ENCODE results near the gene SRPK3. TPM values are rescaled to one million over a fixed set of nuclear protein-coding genes. Genes with fewer than 3 reads are reported as not detected.

Gene SRPK3
- polyA plus RNA-seq, 1 donor (not counting 4 experiments of a cell fraction or from before 2014, with no cell fraction given), result 0.10 TPM

- no peak overlapping the region for H3K27ac ChIP-seq (ENCODE audit: control insufficient read depth, insufficient read depth, low read length)
- no peak overlapping the region for H3K9ac ChIP-seq (ENCODE audit: control insufficient read depth, extremely low read depth, insufficient read depth, low read length)
- H3K36me3 ChIP-seq (ENCODE audit: control insufficient read depth in 2 of 2, extremely low read depth in 1 of 2, insufficient read depth in 2 of 2, low read length in 2 of 2), result peaks cover 0 to 2% of the 10 kb centered on the region in 2 experiments
- no peak overlapping the region for H3K4me3 ChIP-seq (ENCODE audit: control insufficient read depth in 2 of 3, extremely low read depth in 1 of 3, insufficient read depth in 2 of 3, low read depth in 1 of 3, low read length in 3 of 3)
- TF ChIP-seq, protein P1, sequence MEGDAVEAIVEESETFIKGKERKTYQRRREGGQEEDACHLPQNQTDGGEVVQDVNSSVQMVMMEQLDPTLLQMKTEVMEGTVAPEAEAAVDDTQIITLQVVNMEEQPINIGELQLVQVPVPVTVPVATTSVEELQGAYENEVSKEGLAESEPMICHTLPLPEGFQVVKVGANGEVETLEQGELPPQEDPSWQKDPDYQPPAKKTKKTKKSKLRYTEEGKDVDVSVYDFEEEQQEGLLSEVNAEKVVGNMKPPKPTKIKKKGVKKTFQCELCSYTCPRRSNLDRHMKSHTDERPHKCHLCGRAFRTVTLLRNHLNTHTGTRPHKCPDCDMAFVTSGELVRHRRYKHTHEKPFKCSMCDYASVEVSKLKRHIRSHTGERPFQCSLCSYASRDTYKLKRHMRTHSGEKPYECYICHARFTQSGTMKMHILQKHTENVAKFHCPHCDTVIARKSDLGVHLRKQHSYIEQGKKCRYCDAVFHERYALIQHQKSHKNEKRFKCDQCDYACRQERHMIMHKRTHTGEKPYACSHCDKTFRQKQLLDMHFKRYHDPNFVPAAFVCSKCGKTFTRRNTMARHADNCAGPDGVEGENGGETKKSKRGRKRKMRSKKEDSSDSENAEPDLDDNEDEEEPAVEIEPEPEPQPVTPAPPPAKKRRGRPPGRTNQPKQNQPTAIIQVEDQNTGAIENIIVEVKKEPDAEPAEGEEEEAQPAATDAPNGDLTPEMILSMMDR (optimal IDR thresholded peaks at IDR 0.05 in 1 of 3, IDR thresholded peaks at IDR 0.05 in 1 of 3, conservative IDR thresholded peaks at IDR 0.05 in 1 of 3; ENCODE audit: extremely low read depth in 1 of 3, insufficient read depth in 2 of 3, low read length in 3 of 3), result no peak
- TF ChIP-seq EZH2 (IDR thresholded peaks at IDR 0.05; ENCODE audit: low read length), result no peak
- H4K20me1 ChIP-seq (ENCODE audit: control insufficient read depth, extremely low read depth, insufficient read depth, low read length), result no peaks in the 10 kb centered on the region
- H3K27me3 ChIP-seq (ENCODE audit: control insufficient read depth, extremely low read depth, insufficient read depth, low read length), result no peaks in the 10 kb centered on the region
- no peak overlapping the region for H2AFZ ChIP-seq (ENCODE audit: control insufficient read depth, low read length)
- FAIRE-seq (no peak), DNase-seq (ENCODE audit: low read depth, low spot score) (no peak)
- H3K9me1 ChIP-seq (ENCODE audit: control insufficient read depth, extremely low read depth, insufficient read depth, low read length), result no peaks in the 10 kb centered on the region
- H3K9me3 ChIP-seq (ENCODE audit: control insufficient read depth, low read depth, low read length), result peaks cover 4% of the 10 kb centered on the region
- H3K4me1 ChIP-seq (ENCODE audit: control insufficient read depth, extremely low read depth, insufficient read depth, low read length), result peaks cover 11% of the 10 kb centered on the region
- peaks cover 2% of the 10 kb centered on the region for H3K79me2 ChIP-seq (ENCODE audit: control insufficient read depth, insufficient read depth, low read length)
- dilution Hi-C loops (cut with MboI; ENCODE audit: extremely low pct_ligation_motif_present, low sequenced_read_pairs), result no loop called here
- no peak overlapping the region for H3K4me2 ChIP-seq (ENCODE audit: control insufficient read depth, extremely low read depth, insufficient read depth, low read depth, low read length)
These were observed 11.5 kb upstream of the SRPK3 start for GRCh38 chrX:153769158-153769864.

- H4K20me1 ChIP-seq (ENCODE audit: control insufficient read depth, extremely low read depth, insufficient read depth, low read length), result no peaks in the 10 kb centered on the region
- no peak overlapping the region for H3K27ac ChIP-seq (ENCODE audit: control insufficient read depth, insufficient read depth, low read length)
- H3K9ac ChIP-seq (ENCODE audit: control insufficient read depth, extremely low read depth, insufficient read depth, low read length), result no peak overlapping the region
- dilution Hi-C loops (cut with MboI; ENCODE audit: extremely low pct_ligation_motif_present, low sequenced_read_pairs), result no loop called here
- no peak for FAIRE-seq
- no peaks in the 10 kb centered on the region for H3K9me1 ChIP-seq (ENCODE audit: control insufficient read depth, extremely low read depth, insufficient read depth, low read length)
- H3K27me3 ChIP-seq (ENCODE audit: control insufficient read depth, extremely low read depth, insufficient read depth, low read length), result no peaks in the 10 kb centered on the region
- DNase-seq (ENCODE audit: low read depth, low spot score), result no peak
- peaks cover 4% of the 10 kb centered on the region for H3K4me1 ChIP-seq (ENCODE audit: control insufficient read depth, extremely low read depth, insufficient read depth, low read length)
- no peak overlapping the region for H3K4me3 ChIP-seq (ENCODE audit: control insufficient read depth in 2 of 3, extremely low read depth in 1 of 3, insufficient read depth in 2 of 3, low read depth in 1 of 3, low read length in 3 of 3)
- H2AFZ ChIP-seq (ENCODE audit: control insufficient read depth, low read length), result no peak overlapping the region
- no peaks in the 10 kb centered on the region for H3K79me2 ChIP-seq (ENCODE audit: control insufficient read depth, insufficient read depth, low read length)
- H3K4me2 ChIP-seq (ENCODE audit: control insufficient read depth, extremely low read depth, insufficient read depth, low read depth, low read length), result no peak overlapping the region
- peaks cover 0 to 4% of the 10 kb centered on the region in 2 experiments for H3K36me3 ChIP-seq (ENCODE audit: control insufficient read depth in 2 of 2, extremely low read depth in 1 of 2, insufficient read depth in 2 of 2, low read length in 2 of 2)
- peaks cover 4% of the 10 kb centered on the region for H3K9me3 ChIP-seq (ENCODE audit: control insufficient read depth, low read depth, low read length)
- TF ChIP-seq, protein P1 (optimal IDR thresholded peaks at IDR 0.05 in 1 of 3, IDR thresholded peaks at IDR 0.05 in 1 of 3, conservative IDR thresholded peaks at IDR 0.05 in 1 of 3; ENCODE audit: extremely low read depth in 1 of 3, insufficient read depth in 2 of 3, low read length in 3 of 3), result no peak
- no peak for TF ChIP-seq EZH2 (IDR thresholded peaks at IDR 0.05; ENCODE audit: low read length)
These were observed 10.8 kb upstream of the SRPK3 start for GRCh38 chrX:153769865-153770600.

Measured in keratinocyte (primary cell).